Activated CD4-positive, alpha-beta T cell treated with anti-CD3 and anti-CD28 coated beads, Interleukin-2, amount 50 U/mL, for 48 hours (primary cell): ENCODE results near the gene ASPHD2.

ENCODE experiments used
- DNase-seq, 2 experiments: peaks; one replicate each; pipeline ENCODE4 v3.0.0-alpha.2; 2020

Gene ASPHD2

DNA sequence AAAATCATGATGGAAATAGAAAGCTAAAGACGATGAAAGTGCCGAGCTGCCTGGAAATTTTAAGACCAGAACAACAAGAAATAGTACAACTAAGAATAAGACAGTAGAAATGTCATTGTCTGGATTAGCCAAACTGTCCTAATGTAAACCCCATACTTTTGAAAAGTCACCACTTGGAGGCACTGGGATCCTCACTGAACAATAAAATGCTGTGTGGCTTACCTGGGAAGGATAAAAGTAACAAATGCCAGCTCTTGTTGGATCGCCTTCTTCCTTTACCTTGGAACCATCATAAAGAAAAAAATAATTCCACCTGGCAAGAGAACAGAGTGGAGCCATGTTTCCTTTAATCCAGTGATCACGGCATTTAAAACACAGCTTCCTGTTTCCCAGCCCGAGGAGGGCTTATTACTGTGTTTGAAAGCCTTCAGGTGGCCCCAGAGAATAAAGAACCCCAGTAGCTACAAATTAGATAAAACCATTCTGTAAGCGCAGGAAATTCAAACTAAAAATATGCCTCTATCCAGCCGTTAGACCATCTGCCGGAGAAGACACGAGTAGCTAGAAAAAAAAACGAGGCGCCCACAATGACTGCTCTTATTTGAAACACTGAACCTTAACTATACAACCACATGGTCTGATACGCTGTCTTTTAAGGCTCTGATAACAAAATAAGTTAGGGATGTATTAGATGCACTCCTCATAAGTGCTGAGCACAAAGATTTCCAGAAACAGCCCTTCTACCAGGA lies 50.2 kb downstream of the ASPHD2 start:
- DNase-seq: no peak

DNA sequence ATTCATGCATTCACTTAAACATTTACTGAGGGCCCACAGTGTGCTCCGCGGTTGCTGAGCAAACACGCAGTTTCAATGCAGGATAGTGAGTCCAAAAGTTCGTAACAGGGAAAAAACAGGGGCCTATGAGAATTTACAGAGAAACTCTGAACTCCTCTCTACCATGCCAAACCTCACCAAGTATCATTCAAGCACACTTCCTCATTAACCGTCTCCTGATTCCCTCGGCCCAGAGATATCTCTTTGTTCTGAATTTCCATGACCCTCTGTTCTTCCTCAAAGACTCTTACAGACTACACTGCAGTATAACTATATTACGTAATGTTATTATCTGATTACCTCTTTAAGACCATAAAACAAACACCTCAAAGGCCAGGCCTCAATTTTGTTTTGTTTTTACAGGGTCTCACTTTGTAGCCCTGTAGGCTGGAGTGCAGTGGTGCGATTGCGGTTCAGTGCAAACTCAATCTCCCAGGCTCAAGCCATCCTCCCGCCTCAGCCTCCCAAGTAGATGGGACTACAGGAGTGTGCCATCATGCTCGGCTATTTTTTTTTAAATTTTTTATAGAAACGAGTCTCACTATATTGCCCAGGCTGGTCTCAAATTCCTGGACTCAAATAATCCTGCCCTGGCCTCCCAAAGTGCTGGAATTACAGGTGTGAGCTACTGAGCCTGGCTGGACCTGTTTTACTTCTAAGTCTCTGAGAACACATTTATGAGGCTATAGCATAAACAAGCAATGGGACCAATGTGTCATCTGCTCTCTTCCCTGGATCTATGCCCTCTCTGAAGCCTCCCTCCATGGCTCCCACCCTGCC lies 50.9 kb downstream of the ASPHD2 start:
- no peak for DNase-seq

DNA sequence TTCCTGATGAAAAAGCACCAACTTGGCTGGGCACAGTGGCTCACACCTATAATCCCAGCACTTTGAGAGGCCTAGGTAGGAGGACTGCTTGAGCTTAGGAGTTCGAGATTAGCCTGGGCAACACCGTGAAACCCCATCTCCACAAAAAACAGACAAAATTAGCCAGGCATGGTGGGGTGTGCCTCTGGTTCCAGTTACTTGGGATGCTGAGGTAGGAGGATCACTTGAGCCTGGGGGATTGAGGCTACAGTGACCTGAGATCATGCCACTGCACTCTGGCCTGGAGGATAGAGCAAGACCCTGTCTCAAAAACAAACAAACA lies 51.5 kb downstream of the ASPHD2 start:
- no peak for DNase-seq

DNA sequence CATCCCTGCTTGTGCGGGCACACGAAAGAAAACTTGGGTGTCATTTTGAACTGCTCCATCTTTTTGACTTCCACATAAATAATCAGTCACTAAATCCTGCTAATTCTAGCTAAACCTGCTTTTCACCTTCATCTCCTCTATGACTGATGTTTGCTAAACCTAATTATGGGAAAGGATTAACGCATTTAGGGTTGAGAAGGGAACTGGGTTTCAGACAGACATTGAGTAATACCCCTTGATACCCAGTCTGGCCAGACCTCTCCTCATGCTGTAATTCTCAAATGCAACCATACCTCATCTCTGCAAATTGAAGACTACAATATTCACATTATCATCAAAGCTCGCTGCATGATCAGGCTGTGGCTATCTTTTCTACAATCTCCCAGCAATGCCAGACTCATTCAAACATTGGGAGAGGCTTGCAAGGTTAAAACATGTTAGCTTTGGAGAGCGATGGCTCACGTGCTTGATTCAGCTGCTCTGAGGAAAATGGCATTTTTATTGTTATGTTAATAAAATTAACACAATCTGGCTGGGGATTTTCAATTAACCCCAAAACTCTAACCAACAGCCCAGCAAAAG lies 52.1 kb downstream of the ASPHD2 start:
- no peak for DNase-seq

DNA sequence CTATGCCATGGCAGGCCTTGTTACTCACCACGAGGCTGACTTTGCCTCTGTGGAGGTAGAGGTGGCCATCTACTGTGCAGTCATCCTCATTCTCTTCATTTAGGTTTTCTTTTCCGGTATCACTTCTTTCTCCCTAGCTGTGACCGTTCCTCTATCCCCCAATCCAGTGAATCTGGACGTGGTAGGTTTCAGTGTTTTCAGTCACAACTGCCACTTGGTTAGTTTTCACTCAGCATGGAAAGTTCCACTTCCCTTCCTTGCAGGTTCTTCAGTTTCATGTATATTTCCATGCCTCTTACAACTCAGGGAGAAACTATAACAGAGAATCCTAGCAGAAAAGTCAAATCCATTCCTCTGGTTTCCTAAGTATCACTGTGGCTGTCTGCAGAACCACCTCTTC lies 52.6 kb downstream of the ASPHD2 start:
- peak in 1 of 2 experiments; percentile 21 for DNase-seq

DNA sequence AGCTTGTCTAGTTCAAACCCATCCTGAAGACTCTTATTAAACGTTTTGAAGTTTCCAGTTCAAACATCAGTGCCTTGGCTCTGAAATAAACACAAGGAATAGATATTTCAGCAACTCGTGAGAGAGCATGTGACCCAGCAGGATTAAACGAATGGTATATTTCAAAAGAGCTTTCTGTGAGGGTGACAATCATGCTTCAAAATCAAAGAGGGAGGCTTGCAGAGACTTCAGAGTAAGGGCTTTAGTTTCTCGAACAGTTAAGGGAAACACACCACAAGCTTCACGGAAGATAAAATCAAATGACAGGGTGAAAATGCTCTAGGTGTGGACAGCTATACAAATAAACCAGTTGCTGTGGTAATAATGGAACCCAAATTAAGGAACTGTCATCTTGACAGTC lies 53.1 kb downstream of the ASPHD2 start:
- no peak for DNase-seq

DNA sequence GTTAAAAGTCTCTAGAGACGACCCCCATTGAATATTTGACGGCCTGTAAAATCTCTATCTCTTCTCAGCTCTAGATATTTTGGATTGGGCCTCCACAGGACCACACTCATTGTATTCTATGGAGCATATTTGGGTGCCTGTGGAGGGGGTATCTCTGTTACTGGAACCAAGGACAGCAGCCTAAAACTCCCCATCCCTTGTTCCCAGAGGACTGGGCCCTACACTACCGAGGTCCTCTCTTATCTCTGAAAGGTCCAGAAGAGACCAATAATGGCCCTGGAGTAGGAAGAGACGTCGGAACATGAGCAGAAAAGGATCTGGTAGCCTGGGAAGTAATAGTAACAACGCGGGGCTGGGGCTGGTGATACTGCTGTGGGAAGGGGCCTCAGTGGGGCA lies 54.0 kb downstream of the ASPHD2 start:
- DNase-seq: no peak

DNA sequence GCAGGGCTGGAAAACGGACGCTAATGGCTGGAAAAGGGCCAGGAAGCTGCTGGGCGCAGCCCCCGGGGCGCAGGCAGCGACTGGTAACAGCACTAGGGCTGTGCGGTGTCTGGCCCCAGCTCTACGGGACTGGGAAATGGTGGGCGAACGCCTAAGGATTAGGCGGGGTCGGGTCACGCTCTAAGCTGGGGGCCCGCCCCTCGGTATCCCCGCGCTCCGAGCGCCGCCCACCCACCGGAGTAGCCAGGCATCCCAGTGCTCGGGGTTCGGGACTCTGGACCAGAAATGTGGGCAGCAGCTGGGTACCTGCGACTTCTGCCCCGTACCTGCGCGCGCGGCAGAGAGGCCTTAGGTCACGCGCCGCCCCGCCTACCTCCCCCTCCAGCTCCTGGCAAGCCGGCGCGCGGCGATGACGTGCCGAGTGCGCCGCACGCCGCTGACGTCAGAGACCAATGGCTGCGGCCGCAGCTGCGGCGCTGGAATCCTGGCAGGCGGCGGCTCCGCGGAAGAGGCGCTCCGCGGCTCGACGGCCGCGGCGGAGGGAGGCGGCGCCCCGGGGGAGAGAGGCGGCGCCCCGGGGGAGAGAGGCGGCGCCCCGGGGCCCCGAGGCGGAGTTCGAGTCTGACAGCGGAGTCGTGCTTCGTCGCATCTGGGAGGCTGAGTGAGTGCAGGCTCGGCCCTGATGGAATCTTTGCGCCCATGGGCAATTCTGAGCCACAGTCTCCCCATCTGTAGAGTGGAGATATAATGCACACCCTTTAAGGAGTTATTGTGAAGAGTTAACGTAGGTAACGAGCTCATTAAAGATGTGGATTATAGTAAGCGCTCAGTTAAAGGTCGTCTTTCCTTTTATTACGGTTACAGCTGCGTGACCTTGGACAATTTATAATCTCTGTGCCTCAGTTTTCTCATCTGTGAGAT lies 54.6 kb downstream of the ASPHD2 start, which contains the start of the genes HPS4 and SRRD:
TSS of gene HPS4 (minus strand) at position 345 of the 921 bp plus-strand sequence. CDS start 2,021 bp downstream, outside the sequence.
TSS of gene SRRD (plus strand) at position 439 of the 921 bp plus-strand sequence. CDS start at position 453, 14 bp downstream.
- peak; percentile 88 to 91 for DNase-seq

DNA sequence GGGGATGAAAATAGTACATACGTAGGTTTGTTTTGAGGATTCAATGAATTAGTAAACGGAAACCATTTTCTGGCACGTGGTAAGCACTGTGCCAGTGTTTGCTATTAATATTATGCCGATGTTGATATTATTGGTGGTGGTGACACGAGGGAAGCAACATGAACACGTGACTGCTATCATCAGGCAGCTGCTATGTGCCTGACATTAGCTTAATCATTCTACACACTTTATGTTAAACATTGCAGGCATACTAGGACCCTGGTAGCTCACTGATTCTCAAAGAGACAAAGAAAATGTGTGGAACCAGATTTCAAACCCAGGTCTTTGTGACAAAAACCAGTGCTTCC lies 55.3 kb downstream of the ASPHD2 start:
- no peak for DNase-seq

DNA sequence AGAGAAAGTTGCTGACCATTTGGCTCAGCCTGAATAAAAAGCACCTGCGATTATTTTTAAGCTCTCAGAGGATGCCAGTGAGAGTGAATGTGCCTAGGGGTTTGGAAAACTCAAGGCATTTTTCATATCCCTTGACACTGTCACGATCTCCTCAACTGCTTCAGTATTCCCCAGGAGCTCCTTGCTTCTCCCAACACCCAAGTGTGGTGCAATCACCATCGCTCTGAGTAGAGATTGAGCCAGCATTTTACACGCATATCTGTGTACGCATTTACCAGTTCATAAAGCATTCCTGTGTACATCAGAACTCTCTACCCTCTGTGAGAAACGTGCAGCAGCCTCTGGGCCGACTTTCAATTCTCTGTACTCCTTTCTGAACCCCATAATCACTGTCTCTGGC lies 56.0 kb downstream of the ASPHD2 start:
- no peak for DNase-seq

DNA sequence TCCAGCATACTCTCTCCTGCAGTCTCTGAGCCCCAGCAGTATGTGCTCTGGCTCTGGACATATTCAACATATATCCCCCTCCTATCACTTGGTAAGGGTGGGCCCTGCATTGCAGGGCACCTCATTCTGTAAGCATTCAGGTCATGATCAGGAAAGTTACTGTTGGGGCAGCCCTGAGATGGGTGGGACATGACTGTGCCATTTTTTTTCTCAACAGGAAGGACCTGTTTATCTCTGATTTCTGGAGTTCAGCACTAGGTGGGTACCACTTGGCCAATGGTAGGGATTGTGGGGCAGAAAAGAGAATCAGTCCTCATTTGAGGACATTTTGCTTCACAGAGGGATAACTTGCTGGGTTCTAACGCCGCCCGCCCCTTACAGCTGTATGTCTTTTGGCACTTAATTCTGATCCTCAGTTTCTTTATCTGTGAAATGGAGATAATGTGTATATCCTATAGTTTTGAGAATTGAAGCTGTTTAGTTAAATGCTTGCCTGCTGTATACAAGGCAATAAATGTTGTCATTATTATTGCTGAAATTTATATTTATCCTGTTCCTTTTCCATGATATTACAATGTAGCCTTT lies 56.8 kb downstream of the ASPHD2 start:
- no peak for DNase-seq

DNA sequence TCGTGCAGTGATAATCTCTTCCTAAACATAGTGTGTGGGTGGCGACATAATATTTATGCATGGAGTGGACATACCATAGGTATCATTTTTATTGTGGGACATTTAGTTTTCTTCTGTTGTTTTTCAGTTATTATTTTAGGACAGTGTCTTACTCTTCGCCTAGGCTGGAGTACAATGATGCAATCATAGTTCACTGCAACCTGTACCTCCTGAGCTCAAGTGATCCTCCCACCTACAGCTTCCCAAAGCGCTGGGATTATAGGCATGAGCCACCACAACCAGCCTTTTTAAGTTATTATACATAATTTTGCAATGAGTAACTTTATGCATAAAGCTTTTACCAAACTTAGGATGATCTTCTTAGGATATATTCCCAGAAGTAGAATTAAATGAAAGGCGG lies 57.3 kb downstream of the ASPHD2 start:
- no peak for DNase-seq

DNA sequence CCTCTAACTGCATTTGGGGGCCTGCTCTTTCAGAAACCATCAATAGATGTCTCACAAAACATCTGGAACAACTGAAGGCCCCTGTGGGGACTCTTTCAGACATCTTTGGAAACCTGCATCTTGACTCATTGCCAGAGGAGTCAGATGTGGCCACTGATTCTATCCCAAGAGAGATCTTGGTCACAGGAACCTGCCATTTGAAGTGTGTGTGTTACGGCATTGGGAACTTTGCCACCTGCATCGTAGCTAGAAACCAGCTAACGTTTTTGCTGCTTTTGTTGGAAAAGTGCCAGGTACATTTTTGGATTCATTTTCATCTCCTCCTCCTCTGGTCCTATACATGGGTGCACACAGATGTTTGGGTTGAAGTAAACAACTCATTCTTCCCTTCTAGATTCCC lies 58.9 kb downstream of the ASPHD2 start:
- DNase-seq: no peak

DNA sequence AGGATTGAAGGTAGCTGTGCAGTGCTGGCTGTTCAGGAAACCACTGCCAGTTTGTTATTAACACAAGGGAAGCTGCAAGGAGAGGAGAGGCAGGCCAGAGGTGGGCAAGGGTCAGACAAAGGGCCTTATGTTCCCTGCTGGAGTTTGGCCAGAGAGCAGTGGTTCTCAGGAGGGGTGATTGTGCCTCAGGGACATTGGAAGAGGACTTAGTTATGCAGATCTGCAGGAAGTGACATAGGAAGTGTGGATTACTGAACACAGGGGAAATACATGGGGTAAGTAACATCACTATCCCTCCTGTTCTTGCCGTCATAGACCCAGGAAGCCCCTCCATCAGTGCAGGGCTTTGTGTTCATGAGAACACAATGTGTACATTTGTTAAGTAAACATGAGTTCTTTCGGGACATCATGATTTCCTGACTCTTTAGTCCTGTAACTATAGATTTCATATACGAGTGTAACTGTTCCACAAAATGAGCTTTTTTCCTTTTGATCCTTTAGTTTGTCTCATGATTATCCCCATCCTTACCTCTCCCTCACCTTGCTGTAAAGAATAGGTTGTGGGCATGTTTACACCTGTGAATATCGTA lies 60.5 kb downstream of the ASPHD2 start:
- no peak for DNase-seq

DNA sequence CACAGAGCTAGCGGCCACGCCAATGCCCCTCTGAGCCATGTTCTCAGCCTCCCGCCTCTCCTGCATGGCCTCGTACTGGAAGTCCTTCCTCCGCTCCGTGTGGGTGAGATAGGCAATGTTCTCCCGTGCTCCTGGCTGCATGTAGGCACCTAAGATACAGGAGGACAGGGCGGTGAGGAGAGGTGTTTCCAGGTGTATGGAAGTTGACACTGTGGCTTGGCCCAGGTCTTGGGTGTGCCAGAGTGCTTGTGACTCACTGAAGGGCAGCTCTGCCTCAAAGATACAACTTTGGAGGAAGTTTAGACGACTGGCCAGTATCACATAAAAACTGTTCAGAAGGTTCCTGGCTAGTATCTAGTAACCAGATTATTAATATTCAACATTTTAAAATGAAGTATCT lies 63.2 kb downstream of the ASPHD2 start:
- DNase-seq: no peak

DNA sequence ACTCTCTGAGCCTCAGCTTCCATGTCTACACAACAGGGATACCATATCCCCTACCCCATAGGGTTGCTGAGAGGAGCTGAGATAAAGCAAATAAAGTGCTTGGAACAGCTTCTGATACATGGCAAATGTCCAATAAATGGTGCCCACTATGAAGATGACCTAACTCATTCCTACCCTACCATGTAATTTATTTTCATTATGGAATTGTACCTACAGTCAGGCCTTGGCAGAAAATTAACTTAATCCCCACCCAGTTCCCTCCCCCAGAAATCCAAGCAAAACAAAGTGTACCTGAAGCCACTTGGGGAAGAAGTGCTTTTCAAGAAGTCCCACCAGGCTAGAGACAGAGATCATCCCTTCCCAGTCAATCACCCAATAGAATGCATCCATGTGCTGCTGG lies 65.4 kb downstream of the ASPHD2 start:
- no peak for DNase-seq
